Measurements from ENCODE around the gene IGSF8.

The IGSF8 gene

GRCh38 chr1:160085686-160086455, 12.5 kb downstream of the IGSF8 start:
- DNase-seq = peak; percentile 80 to 86

DNA sequence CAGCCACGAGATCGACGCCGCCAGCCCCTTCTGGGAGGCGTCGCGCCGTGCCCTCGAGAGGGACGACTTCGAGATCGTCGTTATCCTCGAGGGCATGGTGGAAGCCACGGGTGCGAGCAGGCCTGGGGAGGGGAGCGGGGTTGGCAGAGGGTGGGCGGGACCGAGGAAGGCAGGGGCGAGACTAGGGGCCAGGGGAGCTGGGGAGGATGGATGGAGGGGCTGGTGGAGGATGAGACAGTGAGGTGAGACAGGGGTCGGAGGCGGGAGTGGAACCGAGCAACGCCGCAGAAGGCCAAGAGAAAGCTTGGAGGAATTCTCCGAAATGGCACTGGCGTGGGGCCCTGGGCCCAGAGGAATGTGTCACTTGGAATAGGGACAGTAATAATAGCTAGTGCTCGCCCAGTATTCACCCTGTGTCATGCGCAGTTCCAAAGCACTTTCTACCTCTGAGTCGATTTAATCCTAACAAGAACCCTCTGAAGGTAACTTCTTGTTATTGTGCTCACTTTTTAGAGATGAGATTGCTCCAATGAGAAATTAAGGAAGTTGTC, 13.6 kb downstream of the IGSF8 start:
- DNase-seq = no peak

DNA sequence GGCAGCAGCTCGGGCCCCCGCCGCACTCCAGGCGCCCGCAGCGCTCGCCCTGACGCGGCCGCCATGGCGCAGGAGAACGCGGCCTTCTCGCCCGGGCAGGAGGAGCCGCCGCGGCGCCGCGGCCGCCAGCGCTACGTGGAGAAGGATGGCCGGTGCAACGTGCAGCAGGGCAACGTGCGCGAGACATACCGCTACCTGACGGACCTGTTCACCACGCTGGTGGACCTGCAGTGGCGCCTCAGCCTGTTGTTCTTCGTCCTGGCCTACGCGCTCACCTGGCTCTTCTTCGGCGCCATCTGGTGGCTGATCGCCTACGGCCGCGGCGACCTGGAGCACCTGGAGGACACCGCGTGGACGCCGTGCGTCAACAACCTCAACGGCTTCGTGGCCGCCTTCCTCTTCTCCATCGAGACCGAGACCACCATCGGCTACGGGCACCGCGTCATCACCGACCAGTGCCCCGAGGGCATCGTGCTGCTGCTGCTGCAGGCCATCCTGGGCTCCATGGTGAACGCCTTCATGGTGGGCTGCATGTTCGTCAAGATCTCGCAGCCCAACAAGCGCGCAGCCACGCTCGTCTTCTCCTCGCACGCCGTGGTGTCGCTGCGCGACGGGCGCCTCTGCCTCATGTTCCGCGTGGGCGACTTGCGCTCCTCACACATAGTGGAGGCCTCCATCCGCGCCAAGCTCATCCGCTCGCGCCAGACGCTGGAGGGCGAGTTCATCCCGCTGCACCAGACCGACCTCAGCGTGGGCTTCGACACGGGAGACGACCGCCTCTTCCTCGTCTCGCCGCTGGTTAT, 14.2 kb downstream of the IGSF8 start:
- peak; percentile 80 to 81 for DNase-seq

- DNase-seq = no peak
These were observed 15.5 kb downstream of the IGSF8 start for GRCh38 chr1:160082926-160083325.

- DNase-seq = no peak
These were observed 15.9 kb downstream of the IGSF8 start for GRCh38 chr1:160082487-160082886.

DNA sequence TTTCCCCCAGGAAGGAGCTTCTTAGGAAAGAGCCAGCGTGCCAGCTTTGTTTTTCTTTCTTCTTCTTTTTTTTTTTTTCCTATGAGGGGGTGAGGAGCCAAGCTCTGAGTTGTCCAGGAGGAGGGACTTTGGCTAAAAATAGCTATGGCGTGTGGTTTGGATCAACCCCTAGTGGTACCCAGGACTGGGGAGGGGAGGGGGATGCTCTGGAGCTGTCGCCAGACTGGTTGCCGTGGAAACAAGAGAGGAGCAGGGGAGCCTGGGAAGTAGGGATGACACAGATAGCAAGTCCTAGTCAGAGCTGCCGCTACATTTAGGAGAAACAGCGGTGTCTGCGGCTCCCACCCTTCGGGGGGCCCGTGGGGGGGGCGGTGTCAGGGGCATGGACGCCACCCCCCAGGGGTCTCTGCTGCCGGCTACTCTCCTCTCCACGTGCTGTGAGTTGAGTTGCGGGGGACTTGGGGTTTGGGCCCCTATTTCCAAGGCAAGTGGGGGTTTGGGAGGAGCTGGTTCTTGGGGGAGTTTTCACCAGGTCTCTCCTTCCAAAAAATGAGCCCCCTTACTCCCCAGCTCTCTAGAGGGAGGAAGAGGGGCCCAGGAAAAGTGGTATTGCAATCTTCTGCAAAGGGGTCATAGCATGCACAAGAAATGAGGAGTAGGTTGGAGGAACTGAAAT, 17.0 kb downstream of the IGSF8 start, which contains the start of gene KCNJ9:
KCNJ9 (plus strand) TSS at position 278 of the 676 bp plus-strand sequence. CDS start 2,493 bp downstream, outside the sequence.
- DNase-seq = no peak

- no peak for DNase-seq
These were observed 17.9 kb downstream of the IGSF8 start for GRCh38 chr1:160080381-160081100.

GRCh38 chr1:160079448-160079847, 19.0 kb downstream of the IGSF8 start:
- no peak for DNase-seq

GRCh38 chr1:160078512-160079195, 19.8 kb downstream of the IGSF8 start:
- peak; percentile 66 to 72 for DNase-seq

DNA sequence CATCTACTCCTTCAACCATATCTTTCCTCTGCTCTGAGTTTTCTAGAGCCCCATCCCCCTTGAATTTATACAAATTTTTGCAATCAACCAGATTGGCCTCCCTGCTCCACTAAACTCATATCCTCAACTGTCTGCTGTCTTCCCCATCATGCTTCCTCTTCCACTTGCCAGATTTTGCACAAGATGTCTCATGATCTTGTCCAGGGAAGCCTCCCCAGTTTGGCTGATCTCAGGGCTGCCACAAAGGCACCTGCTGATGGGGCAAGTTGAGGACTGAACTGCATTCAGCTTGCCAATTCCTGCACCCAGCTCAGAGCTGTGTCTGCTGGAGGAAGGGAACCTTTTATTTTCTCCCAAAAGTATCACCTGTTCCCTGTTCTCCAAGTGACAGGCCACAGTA, 20.9 kb downstream of the IGSF8 start:
- DNase-seq = no peak

GRCh38 chr1:160076295-160076694, 22.1 kb downstream of the IGSF8 start:
- DNase-seq = no peak

- DNase-seq = no peak
These were observed 22.6 kb downstream of the IGSF8 start for GRCh38 chr1:160075836-160076235.

DNA sequence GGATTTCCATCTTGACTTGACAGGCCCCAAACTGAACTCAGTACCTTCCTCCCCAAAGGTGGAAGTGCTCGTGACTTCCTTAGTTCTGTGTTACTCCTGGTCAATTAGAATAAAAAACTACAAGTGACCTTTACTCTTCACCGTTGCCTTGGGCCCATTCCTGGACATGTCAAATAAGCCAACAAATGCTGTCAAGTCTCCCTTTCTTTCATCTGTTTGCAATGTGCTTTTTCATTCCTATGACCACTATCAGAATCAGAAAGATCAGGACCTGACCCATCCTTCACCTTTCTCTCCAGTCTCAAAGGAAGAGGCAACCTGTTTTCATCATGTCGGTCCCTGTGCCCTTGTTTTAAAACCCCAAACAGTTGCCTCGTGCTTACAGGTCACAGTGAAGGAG, 23.6 kb downstream of the IGSF8 start:
- DNase-seq = no peak

DNA sequence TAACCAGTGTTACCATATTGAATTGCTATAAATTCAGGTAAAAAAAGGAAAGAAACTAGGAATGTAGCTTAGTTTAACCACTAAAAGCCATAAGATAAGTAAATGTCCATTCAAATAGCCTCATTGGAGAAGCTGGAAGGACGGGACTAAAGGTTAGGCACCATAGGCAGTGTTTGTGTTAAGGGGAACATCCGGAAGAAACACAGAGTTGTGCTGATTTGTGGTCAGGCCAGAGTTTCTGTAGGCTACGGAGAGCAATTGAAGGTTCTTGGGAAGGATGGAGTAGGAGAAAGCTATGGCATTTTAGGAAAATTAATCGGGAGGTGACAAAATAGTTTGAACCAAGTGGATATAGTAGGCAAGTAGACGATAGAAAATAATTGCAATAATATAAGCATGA, 27.1 kb downstream of the IGSF8 start:
- DNase-seq = no peak

DNA sequence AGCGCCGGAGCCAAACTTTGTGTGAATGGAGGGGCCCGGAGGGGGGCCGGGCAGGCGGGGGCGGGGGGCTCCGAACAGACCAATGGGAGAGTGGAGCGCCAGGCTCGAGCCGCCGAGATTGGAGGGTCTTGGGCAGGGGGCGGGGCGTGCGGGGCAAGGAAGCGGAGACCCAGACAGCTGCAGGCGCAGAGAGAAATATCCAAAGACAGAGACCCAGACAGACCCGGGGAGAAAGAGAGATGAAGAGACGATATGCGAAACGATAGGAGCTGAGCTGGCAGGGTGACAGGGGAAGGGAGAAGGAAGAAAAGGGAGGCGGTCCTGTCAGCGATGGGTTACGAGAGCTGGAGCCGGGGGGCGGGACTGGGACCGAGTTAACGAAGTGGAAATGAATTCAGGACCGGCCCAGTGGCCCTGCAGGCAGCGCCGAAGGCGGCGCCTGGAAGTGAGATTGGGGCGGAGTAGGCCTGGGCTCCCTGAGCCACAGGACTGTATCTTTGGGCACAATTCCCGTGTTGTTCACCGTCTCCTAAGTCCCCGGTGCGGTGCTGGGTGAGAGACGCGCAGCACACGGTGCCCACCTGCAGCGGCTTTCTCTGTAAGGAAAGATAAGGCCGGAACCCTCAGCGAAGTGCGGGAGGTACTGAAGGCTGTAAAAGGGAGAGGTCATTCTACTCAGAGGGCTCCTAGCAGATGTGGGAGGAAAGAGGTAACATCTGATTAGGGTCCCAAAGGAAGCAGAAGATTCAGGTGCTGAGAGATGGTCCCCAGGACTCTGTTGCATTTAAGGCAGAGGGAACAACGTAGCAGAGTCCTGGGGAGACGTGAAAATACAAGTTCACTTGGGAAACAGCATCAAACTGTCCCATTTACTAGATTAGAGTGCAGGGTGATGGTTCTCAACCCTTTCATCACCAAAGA, 27.9 kb downstream of the IGSF8 start:
- peak; percentile 70 to 74 for DNase-seq

- DNase-seq = no peak
These were observed 28.8 kb downstream of the IGSF8 start, which contains the start of gene KCNJ10 for GRCh38 chr1:160069460-160070231. TSS of gene KCNJ10 (minus strand) at chr1:160070160. CDS start at chr1:160042532, 27,628 bp downstream.

GRCh38 chr1:160068225-160068624, 30.2 kb downstream of the IGSF8 start:
- DNase-seq = no peak

- no peak for DNase-seq
These were observed 31.3 kb downstream of the IGSF8 start for GRCh38 chr1:160066829-160067745.

- DNase-seq = no peak
These were observed 33.7 kb downstream of the IGSF8 start for GRCh38 chr1:160064746-160065145.

Data from stimulated activated CD4-positive, alpha-beta T cell treated with anti-CD3 and anti-CD28 coated beads, Interleukin-2, amount 100 ng/mL, for 24 hours (primary cell).